Tibial nerve (tissue), 4 donors: Measurements from ENCODE around the gene XRCC4. TPM values are rescaled to one million over a fixed set of nuclear protein-coding genes. Genes with fewer than 3 reads are reported as not detected.

Source experiments
- DNase-seq, 2 donors: peaks; one replicate each; pipeline ENCODE4 v3.0.0-alpha.2; 2019; ENCODE audit warnings: low spot score in 2 of 2
- H3K27ac ChIP-seq, 4 donors: fragments of 200-600 bp; sonication (generic) in 3 of 4; one replicate each; pipeline ENCODE4 v1.5.1; 2017 to 2019; ENCODE audit warnings: mild to moderate bottlenecking in 1 of 4
- H3K27me3 ChIP-seq, 2 donors: fragments of 200-600 bp; sonication (generic) in 1 of 2; one replicate each; pipeline versions ENCODE4 v1.5.1 to v1.6.0; 2017 to 2019
- H3K36me3 ChIP-seq, 3 donors: fragments of 200-600 bp; sonication (generic); one replicate each; pipeline ENCODE4 v1.5.1; 2018 to 2019
- H3K4me1 ChIP-seq, 4 donors: fragments of 200-600 bp; sonication (generic) in 3 of 4; one replicate each; pipeline ENCODE4 v1.5.1; 2017 to 2019
- H3K4me3 ChIP-seq, 4 donors: fragments of 200-600 bp; sonication (generic) in 3 of 4; one replicate each; pipeline ENCODE4 v1.5.1; 2017 to 2019; ENCODE audit warnings: mild to moderate bottlenecking in 1 of 4, moderate library complexity in 1 of 4
- H3K9me3 ChIP-seq, 4 donors: fragments of 200-600 bp; sonication (generic) in 3 of 4; one replicate each; pipeline ENCODE4 v1.5.1; 2017 to 2019
- EP300 ChIP-seq, 2 donors: sonication (generic); formaldehyde crosslinking; IDR thresholded peaks; one replicate each; pipeline ENCODE4 v1.6.1; 2017; ENCODE audit warnings: antibody characterized with exemption in 2 of 2, mild to moderate bottlenecking in 1 of 2
- POLR2A ChIP-seq, 2 donors: fragments of 450-650 bp; IDR thresholded peaks; one replicate each; pipeline ENCODE4 v1.6.1; 2017; ENCODE audit warnings: antibody characterized with exemption in 2 of 2, mild to moderate bottlenecking in 2 of 2, moderate library complexity in 2 of 2
- WGBS, 2 donors: methylation state at CpG; one replicate each; pipeline ENCODE4 v1.1.5; 2018; 5-methylcytosine and 5-hydroxymethylcytosine counted together
- total RNA-seq, 4 donors: library from RNA; depleted of rRNA; stranded (reverse); fragments of >200 nt; gene quantifications; one replicate each; pipeline ENCODE4 v1.1.0, GENCODE V29; 2016
- TF ChIP-seq, protein P1 (sequence below), 5 experiments: fragments of 200-600 bp in 3 of 5; fragments of 450-650 bp in 2 of 5; sonication (generic) in 3 of 5; IDR thresholded peaks; one replicate each; pipeline ENCODE4 v1.5.1; 2016 to 2019; ENCODE audit warnings: antibody characterized with exemption in 5 of 5, mild to moderate bottlenecking in 3 of 5, moderate library complexity in 2 of 5

Gene XRCC4
- total RNA-seq, 4 donors from 2014 or later: 3.1 to 11.7 (median 8.2) TPM

DNA sequence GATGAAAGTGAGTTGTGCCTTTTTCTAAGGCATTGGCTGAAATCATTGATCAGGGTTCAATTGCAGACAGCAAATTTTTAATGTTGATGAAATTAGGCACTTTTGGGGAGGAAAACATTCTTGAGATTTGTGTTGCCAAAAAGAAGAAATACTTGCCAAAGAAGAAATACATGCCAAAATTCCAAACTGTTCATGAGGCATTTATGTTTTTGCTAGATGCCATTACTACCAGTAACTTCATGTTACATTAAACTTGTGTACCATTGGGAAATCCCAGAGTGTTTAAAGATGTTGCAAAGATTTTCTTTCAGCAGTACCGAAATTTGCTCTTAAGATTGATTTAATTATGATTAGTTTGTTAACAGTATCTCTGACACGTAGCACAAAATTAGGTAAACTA, 7.0 kb downstream of the XRCC4 start:
- H3K27me3 ChIP-seq: no peaks in the 10 kb centered on the region
- H3K4me1 ChIP-seq: no peaks in the 10 kb centered on the region
- H3K4me3 ChIP-seq: no peak overlapping the region
- no peak overlapping the region for H3K27ac ChIP-seq
- no peak for DNase-seq
- H3K9me3 ChIP-seq: no peaks in the 10 kb centered on the region
- TF ChIP-seq, protein P1, sequence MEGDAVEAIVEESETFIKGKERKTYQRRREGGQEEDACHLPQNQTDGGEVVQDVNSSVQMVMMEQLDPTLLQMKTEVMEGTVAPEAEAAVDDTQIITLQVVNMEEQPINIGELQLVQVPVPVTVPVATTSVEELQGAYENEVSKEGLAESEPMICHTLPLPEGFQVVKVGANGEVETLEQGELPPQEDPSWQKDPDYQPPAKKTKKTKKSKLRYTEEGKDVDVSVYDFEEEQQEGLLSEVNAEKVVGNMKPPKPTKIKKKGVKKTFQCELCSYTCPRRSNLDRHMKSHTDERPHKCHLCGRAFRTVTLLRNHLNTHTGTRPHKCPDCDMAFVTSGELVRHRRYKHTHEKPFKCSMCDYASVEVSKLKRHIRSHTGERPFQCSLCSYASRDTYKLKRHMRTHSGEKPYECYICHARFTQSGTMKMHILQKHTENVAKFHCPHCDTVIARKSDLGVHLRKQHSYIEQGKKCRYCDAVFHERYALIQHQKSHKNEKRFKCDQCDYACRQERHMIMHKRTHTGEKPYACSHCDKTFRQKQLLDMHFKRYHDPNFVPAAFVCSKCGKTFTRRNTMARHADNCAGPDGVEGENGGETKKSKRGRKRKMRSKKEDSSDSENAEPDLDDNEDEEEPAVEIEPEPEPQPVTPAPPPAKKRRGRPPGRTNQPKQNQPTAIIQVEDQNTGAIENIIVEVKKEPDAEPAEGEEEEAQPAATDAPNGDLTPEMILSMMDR (IDR thresholded peaks at IDR 0.05): no peak
- TF ChIP-seq POLR2A (IDR thresholded peaks at IDR 0.05): no peak
- no peak for TF ChIP-seq EP300 (IDR thresholded peaks at IDR 0.05)
- H3K36me3 ChIP-seq: no peaks in the 10 kb centered on the region
- 88 to 97% methylated on average over 2 of the region's 2 CpGs for WGBS, 2 donors

DNA sequence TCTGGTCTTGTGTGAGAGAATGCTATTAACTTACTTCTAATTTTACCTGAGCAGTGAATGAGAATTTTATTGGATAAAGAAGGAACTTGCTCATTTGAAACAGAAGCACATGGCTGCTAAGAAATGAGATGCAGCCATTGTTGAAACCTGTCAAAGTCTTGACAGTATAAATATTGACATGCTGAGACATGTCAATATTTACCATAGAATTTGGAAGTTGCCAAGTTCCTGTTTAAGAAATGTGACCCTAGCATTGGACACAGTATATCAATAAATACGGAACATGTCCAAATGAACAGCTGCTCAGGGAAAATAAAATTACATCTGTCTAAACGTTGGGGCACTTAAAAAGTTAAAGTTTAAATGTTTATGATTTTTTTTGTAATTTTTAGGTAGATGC, 7.8 kb downstream of the XRCC4 start:
- H3K27ac ChIP-seq: no peak overlapping the region
- TF ChIP-seq POLR2A (IDR thresholded peaks at IDR 0.05) (no peak), EP300 (IDR thresholded peaks at IDR 0.05) (no peak)
- TF ChIP-seq, protein P1 (IDR thresholded peaks at IDR 0.05): no peak
- no peaks in the 10 kb centered on the region for H3K9me3 ChIP-seq
- H3K4me3 ChIP-seq: no peak overlapping the region
- 61% methylated on average over 2 of the region's 2 CpGs for WGBS, 2 donors
- H3K27me3 ChIP-seq: no peaks in the 10 kb centered on the region
- H3K4me1 ChIP-seq: no peaks in the 10 kb centered on the region
- DNase-seq: no peak
- no peaks in the 10 kb centered on the region for H3K36me3 ChIP-seq

DNA sequence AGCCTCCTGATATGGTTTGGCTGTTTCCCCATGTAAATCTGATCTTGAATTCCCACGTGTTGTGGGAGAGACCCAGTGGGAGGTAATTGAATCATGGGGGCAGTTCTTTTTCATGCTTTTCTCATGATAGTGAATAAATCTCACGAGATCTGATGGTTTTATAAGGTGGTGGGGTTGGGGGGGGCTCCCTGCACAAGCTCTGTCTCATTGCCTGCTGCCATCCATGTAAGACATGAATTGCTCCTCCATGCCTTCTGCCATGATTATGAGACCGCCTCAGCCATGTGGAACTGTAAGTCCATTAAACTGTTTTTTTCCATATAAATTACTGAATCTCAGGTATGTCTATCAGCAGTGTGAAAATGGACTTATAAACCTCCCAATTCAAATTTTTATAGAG, 12.8 kb downstream of the XRCC4 start:
- Histone ChIP-seq H3K36me3 (no peaks in the 10 kb centered on the region), H3K27me3 (no peaks in the 10 kb centered on the region), H3K9me3 (peaks cover 0 to 21% (median 4%) of the 10 kb centered on the region in 4 donors), H3K27ac (no peak overlapping the region), H3K4me1 (no peaks in the 10 kb centered on the region), H3K4me3 (no peak overlapping the region)
- TF ChIP-seq EP300 (IDR thresholded peaks at IDR 0.05) (no peak), POLR2A (IDR thresholded peaks at IDR 0.05) (no peak)
- TF ChIP-seq, protein P1 (IDR thresholded peaks at IDR 0.05): no peak
- 87 to 95% methylated on average over 3 of the region's 3 CpGs for WGBS, 2 donors
- DNase-seq: no peak

DNA sequence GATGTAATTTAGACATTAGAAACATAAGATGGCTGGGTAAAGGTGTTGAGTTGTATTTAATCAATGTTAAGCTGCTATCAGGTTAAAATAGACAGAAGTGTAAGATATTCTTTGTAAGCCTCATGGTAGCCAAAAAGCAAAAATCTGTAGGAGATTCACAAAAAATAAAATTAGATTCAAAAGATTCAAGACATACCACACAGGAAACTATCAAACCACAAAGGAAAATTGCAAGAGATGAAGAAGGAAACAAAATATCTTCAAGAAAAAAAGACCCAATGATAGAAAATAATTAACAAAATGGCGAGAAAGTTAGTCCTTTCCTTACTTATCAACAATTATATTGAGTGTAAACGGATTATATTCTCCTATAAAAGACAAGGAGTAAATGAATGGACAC, 15.3 kb downstream of the XRCC4 start:
- Histone ChIP-seq H3K27ac (no peak overlapping the region), H3K27me3 (no peaks in the 10 kb centered on the region), H3K36me3 (no peaks in the 10 kb centered on the region), H3K9me3 (peaks cover 0 to 21% (median 4%) of the 10 kb centered on the region in 4 donors), H3K4me1 (no peaks in the 10 kb centered on the region), H3K4me3 (no peak overlapping the region)
- WGBS, 2 donors: 93 to 96% methylated on average over 2 of the region's 2 CpGs
- TF ChIP-seq, protein P1 (IDR thresholded peaks at IDR 0.05): no peak
- TF ChIP-seq POLR2A (IDR thresholded peaks at IDR 0.05) (no peak), EP300 (IDR thresholded peaks at IDR 0.05) (no peak)
- no peak for DNase-seq

DNA sequence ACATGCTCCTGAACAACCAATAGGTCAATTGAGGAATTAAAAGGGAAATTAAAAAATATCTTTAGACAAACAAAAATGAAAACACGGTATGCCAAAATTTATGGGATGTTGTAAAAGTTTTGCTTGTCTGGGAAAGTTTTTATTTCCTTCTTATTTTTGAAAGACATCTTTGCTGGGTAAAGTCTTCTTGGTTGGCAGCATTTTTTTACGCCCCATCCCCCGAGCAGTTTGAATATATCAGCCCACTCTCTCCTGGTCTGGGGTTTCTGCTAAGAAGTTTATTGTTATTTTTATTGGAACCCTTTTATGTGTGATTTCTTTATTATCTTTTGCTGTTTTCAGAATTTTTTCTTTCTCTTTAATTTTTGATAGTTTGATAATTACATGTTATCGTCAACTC, 16.3 kb downstream of the XRCC4 start:
- no peak for DNase-seq
- H3K36me3 ChIP-seq: no peaks in the 10 kb centered on the region
- no peak overlapping the region for H3K4me3 ChIP-seq
- TF ChIP-seq, protein P1 (IDR thresholded peaks at IDR 0.05): no peak
- no peak for TF ChIP-seq POLR2A (IDR thresholded peaks at IDR 0.05)
- no peak for TF ChIP-seq EP300 (IDR thresholded peaks at IDR 0.05)
- WGBS, 2 donors: 97 to 98% methylated on average over 4 of the region's 4 CpGs
- no peak overlapping the region for H3K27ac ChIP-seq
- H3K9me3 ChIP-seq: peaks cover 0 to 21% (median 4%) of the 10 kb centered on the region in 4 donors
- no peaks in the 10 kb centered on the region for H3K4me1 ChIP-seq
- H3K27me3 ChIP-seq: no peaks in the 10 kb centered on the region
